Measurements from ENCODE around the gene SOX13. TPM values are rescaled to one million over a fixed set of nuclear protein-coding genes. Genes with fewer than 3 reads are reported as not detected.

Gene SOX13
- total and polyA plus RNA-seq, 9 of the 15 experiments (the other 6 are each of a cell fraction or from before 2014, with no cell fraction given) = 0.03 to 0.35 (median 0.06) TPM; not detected in 5

DNA sequence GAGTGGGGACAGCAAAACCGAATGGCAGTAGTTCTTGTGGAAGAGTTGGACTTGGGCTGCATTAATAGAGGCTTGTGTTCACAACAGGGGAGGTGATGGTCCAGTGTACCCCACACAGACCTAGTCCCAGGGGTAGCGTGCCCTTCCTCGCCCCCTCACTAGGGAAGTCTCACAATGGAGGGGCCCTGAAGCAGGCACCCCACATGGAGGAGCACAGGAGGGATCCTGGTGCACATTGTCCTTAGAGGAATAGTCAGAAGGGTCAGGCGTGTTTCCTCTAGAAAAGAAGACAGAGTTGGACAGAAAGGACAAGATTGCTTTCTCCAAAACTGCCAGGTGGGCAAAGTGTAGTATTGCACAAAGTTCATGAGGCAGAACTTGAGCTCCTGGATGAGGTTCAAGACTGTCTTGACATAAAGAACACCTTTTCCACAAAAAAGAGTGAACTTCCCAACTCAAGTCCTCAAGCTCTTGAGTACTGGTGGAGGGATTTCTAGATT, 55.6 kb downstream of the SOX13 start:
- Histone ChIP-seq H4K20me1 (replicated peaks; ENCODE audit: control insufficient read depth, insufficient read depth, low read length) (no peaks in the 10 kb centered on the region), H3K4me3 (no peak overlapping the region), H3K9ac (ENCODE audit: insufficient read depth in 1 of 2, low read depth in 2 of 2, low read length in 2 of 2) (no peak overlapping the region), H3K4me1 (replicated peaks in 1 of 2; ENCODE audit: control insufficient read depth in 2 of 2, insufficient read depth in 2 of 2, low read length in 2 of 2) (peaks cover 0 to 15% of the 10 kb centered on the region in 2 experiments; a peak in 2 of 5 replicates), H3K4me2 (ENCODE audit: insufficient read depth, low read length) (no peak overlapping the region), H3K27me3 (ENCODE audit: control insufficient read depth in 2 of 2, insufficient read depth in 2 of 2, low read length in 2 of 2) (peaks cover 19 to 38% of the 10 kb centered on the region in 2 experiments), H3K36me3 (ENCODE audit: control insufficient read depth, insufficient read depth, low read length) (no peaks in the 10 kb centered on the region), H3K9me1 (ENCODE audit: control insufficient read depth, insufficient read depth, low read length) (no peaks in the 10 kb centered on the region), H3K9me3 (replicated peaks; ENCODE audit: control insufficient read depth, insufficient read depth, low read depth, low read length) (no peaks in the 10 kb centered on the region), H2AFZ (ENCODE audit: low read depth, low read length) (no peak overlapping the region), H3K79me2 (ENCODE audit: control insufficient read depth, insufficient read depth, low read length) (no peaks in the 10 kb centered on the region), H3K27ac (ENCODE audit: extremely low read depth, low read depth, low read length) (no peak overlapping the region)
- FAIRE-seq (no peak), ATAC-seq (no peak), DNase-seq (ENCODE audit: extremely low read depth in 1 of 4, low spot score in 3 of 4) (no peak)
- intact Hi-C loops (cut with micrococcal nuclease) = loop anchor here (5.0 to 10.0 kb wide), 2 partner anchors 504 to 621 kb away; partner anchors contain the start of gene ATP2B4
- BruUV-seq (replicated peaks) = no TSS peak
- WGBS (ENCODE audit: insufficient coverage, low coverage, missing lambda C conversion rate) = 23% methylated on average over 4 of the region's 4 CpGs
- POLR2A ChIA-PET = interaction anchor here (0.5 to 1.4 kb wide), 10 partner anchors 9 to 277 kb away, joined by 3 to 9 read pairs (median 4); no protein-coding TSS in a partner anchor
- TF ChIP-seq, protein P1, sequence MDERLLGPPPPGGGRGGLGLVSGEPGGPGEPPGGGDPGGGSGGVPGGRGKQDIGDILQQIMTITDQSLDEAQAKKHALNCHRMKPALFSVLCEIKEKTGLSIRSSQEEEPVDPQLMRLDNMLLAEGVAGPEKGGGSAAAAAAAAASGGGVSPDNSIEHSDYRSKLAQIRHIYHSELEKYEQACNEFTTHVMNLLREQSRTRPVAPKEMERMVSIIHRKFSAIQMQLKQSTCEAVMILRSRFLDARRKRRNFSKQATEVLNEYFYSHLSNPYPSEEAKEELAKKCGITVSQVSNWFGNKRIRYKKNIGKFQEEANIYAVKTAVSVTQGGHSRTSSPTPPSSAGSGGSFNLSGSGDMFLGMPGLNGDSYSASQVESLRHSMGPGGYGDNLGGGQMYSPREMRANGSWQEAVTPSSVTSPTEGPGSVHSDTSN (CRISPR knock-in tag; IDR thresholded peaks at IDR 0.05; ENCODE audit: low read depth) = 0 out of 2 replicates have a peak, but pooled peaks have one; percentile 16
- TF ChIP-seq, protein P1 (tag; conservative IDR thresholded peaks at IDR 0.05; ENCODE audit: low read depth) = no peak
- no peak for TF ChIP-seq NR3C1 (CRISPR knock-in tag; IDR thresholded peaks at IDR 0.05)
- CTCF ChIA-PET (ENCODE audit: low intra/inter-chr PET ratio) = interaction anchor here (0.8 to 3.3 kb wide), 5 partner anchors 258 to 790 kb away, joined by 3 to 35 read pairs (median 8); partner anchors contain the start of gene SNRPE
- in situ Hi-C loops (cut with MboI) = loop anchor here (5.0 kb wide), 1 partner anchor 266 kb away; the partner anchor contains the start of gene SNRPE
